SIG-M5 treated with dmso at 0.1 percent for 504 hours (cell line): Measurements from ENCODE around the gene CTDSPL.
"Not testable (repeated sequence)": the region's sequence is repeated elsewhere in the genome, so short reads cannot be mapped to it uniquely, and the experiment has no call there.

Experiments
- DNase-seq: peaks from one replicate; lab custom pipeline; 2025; ENCODE audit not compliant: unreplicated experiment; lab: John Stamatoyannopoulos, UW

Gene CTDSPL

DNA sequence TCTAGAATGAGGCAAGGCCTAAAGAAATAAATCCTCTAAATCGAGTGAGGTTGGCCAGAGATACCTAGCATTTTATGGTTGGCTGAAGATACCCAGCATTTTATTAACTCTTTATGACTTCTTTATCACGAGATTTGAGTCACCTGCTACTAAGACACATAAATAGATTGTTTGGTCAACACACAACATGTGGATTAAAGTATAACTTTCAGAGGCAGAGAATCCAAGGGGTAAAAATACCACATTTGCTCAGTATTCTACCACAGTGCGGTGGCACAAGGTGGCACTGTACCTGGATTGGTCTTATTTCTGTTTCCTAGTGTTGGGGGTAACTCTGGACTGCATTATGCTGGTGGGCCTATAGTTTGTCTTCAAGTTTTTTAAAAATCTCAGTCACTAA, 102.0 kb downstream of the CTDSPL start:
- no peak for DNase-seq

DNA sequence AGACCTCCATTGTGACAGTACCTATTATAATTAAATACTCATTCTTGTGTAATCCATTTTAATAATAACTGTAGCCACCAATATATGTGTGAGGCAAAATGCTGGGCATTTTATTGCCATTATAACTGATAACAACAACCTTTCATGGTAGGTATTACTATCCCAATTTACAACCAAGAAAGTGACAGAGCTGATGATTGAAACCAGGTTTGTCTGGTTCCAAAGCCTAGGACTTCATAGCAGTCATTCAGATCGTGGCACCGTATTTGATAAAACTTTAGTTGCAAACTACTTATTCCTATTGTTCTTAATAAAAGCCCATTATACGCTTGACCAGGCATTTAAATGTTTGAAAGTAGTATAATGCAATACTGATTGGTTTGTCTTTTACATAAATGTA, 102.5 kb downstream of the CTDSPL start:
- DNase-seq: no peak

DNA sequence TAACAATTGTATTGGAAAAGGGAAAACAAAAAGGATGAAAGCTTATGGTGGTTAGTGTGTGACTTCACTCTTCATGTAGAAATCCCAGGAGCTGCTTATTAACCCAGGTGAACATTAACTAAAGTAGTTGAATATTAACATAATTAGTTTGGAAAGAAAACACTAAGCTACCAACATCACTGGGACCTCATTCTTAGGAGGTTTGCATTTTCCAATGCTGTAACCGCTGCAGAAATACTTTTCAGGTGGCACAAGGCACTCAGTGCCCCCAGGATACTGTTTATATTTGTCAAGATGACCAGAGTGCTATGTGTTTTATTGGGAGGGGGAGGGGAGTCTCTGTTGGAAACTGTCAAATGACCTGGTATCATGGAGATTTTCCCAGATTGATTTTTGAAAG, 103.0 kb downstream of the CTDSPL start:
- no peak for DNase-seq

DNA sequence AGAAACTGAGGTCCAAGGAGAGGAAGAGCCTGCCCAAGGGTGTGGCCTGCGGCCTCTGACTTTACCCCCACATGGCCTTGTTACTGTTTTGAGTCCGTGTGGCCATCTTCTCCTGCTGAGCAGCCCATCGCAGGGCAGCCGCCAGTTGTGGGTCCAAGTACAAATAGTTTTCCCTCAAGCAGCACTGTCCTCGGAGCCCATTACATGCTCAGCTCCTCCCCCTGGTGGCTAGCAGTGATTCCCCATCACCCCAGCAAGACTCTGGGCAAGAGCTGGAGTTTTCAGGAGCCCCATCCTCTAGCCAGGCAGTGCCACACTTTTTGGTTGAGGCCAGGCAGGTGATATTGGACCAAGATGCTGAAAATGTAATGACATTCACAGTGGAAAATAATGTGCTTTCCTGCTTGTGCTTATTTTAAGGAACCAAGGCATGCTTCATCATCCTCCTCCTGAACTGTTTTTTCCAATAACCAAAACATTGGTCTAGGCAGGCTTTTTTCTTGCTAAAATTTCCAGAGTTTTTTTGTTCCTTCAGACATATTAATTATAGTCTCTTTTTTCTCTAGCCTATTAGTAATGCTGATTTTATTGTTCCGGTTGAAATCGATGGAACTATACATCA, 105.7 kb downstream of the CTDSPL start:
- peak; percentile 47 for DNase-seq

DNA sequence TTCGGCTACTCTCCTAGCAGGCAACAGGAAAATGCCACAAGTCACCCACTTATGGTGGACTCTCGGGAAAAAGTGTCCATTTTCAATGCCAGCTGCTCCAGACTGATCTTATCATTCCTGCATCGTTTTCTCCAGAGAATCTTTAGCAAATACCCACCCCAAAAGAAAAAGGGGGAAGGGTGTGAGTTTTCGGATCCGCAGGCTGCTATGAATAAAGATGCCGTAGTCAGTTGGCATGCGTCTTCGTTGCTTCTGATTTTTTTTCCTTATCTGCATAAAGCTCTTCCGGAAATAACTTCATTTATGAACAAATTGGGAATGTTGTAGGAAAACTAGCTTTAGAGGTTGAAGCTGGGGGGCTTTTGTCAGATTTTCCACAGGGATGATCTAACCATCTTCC, 106.5 kb downstream of the CTDSPL start:
- DNase-seq: no peak

DNA sequence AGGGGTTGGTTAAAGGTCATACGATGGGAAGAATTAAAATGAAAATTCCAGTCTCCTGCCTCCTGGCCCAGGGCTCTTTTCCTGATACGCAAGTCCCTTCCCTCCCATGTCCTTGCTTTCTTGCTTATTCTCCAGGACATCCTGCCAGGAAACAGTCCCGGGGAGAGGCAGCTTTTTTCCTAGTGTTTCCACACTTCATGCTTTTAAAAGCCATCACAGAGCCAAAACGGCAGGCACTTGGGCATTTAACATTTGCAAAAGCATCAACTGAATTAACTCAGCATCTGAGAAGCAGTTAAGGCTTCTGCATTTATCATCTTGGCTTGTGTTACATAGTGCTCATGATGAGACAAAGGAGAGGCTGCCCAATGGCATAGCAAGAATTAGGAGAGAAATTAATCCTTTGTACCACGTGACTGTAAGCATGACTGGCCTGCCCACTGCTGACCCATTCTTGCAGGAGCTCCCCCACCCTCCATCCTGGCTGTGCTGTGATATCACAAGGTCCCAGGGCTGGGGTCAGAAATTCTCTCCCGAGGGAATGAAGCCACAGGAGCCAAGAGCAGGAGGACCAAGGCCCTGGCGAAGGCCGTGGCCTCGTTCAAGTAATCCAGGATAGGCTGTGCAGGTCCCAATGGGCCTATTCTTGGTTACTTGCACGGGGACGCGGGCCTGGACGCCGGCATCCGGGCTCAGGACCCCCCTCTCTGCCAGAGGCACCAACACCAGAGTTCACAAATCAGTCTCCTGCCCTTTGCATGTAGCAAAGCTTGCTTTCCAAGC, 107.3 kb downstream of the CTDSPL start:
- no peak for DNase-seq

DNA sequence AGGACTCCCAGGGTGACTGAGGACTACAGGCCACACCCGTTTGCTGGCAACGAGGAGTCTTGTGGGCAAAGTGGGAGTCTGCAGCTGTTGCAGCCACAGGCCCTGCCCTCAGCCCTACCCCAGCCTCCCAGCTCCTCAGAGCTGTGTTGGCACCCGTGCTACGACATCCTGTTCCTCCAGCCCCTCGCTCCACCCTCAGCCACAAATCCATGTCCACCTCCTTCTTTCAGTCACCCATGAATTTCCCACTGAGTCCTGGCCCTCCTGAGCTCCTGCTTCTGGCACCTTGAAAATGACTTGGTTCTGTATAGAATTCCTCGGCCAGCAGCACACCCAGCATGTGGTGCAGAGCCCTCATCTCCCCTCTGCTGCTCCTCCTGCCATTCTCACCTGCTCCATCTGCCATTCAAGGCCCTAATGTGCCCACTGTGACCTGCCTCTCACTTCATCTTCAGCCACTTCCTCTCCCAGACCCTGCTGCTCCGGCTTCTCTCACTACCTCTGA, 108.0 kb downstream of the CTDSPL start:
- no peak for DNase-seq

DNA sequence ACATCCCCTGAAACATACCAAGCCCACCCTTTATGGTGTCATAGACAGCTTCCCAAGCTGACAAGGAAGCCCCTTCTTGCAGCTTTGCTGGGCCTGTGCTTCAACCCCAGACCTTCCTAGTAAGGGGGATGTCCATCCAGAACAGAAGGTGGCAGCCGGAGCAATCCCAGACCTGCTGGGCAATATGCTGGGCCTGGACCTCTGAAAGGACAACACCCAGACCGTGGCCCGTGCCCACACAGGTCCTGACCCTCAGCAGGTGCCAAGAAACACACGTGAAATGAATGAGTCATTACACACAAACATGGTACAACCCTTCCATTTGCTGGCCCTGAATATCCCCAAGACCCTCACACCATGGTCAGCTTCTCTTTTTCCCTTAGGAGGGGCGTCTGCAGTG, 109.1 kb downstream of the CTDSPL start:
- no peak for DNase-seq

DNA sequence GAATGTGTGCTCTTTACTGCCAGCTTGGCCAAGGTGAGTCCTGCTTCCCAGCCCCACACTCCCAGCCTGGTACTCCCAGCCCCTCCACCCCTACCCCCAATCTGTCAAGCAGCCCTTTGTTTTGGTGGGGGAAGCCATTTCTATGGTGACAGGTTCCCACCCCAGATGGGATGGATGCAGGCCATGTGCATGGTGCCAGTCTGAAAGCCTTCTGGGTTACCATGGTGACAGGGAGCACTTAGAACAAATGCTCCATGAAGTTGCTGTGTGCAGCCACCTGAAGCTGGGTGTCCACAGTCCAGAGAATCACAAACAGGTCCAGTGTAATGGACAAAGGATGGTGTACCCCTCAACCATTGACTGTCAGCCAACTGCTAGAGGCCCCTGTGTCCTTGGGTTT, 109.8 kb downstream of the CTDSPL start:
- no peak for DNase-seq

DNA sequence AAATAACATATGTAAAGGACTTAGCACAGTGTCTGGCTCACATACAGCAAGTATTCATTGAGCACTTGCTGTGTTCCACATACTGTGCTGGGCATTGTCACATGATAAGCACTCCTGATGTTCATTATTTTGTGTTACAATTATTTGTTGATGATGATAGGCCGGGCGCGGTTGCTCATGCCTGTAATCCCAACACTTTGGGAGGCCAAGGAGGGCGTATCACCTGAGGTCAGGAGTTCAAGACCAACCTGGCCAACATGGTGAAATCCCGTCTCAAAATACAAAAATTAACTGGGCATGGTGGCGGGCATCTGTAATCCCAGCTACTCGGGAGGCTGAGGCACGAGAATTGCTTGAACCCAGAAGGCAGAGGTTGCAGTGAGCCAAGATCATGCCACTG, 110.4 kb downstream of the CTDSPL start:
- not testable (repeated sequence) for DNase-seq

DNA sequence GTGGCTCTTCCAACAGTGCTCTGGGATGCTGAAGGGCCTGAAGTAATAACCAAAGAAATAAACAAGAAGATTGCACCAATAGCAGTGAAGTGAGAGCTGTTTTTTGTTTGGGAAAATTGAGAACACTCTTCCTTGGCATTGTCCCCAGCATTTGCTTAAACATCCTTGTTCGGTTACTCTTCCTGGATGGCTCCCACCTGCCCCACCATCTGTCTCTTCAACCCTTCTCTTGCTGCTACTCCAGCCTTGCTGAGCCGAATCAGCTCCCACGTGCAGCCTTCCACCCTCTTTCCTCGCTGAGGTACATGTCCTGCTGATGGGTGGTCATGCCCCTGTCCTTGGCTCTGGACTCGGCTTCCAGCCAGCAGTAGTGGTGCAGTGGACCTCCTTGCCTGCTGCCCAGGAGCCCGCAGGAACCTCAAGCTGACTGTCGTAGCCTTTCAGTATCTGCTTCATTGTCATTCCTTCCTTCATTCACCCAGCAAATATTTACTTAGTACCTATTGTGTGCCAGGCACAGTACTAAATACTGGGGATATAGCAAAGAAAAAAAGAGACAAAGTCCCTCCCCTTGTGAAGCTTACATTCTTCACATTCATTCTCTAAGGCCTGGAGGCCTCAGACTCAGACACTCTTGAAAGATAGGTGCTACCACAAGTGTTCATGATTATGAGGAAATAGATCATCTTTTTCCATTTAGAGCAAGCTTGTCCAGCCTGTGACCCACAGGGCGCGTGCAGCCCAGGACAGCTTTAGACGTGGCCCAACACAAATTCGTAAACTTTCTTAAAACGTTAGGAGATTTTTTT, 111.8 kb downstream of the CTDSPL start:
- DNase-seq: no peak

DNA sequence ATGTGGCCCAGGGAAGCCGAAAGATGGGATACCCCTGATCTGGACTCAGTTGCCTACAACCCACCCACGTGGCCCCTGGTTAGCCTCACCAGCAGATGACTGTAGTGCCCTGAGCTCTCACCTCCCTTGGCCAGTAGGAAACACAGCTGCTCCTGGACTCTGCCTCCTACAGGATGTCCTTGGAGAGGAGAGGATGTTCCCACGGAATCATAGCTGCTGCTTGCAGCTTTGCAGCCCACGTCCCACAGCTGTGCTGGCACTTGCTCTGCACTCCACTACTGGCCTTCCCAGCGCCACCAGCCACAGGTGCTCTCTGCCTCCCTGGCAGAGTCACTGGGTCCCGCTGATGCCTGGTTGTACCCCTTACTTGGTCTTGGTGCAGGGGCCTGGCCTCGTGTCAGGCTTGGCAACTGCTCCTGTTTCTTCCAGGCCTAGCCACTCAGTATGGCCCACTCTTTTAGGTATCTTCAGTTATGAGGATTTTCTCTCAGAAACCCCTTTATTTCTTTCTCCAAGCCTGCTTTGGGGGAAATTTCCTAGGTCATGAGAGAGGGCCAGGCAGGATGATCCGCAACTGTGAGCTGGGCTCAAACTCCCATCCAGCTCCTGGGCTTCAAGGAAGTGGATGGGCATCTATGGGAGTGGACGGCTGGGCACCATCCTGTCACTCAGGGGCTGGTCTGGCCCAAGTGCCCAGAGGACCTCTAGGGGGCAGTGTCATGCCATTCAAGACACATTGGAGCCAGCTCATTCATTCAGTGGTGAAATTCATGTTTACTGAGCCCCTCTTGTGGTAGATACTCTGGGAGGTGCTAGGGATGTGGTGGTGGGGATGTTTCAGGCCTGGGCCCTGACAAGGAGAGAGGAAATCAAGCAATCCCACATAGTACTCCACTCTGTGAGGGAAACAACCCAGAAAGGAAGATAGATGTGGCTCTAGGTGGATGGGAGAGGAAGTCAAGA, 112.7 kb downstream of the CTDSPL start:
- DNase-seq: peak; percentile 71

DNA sequence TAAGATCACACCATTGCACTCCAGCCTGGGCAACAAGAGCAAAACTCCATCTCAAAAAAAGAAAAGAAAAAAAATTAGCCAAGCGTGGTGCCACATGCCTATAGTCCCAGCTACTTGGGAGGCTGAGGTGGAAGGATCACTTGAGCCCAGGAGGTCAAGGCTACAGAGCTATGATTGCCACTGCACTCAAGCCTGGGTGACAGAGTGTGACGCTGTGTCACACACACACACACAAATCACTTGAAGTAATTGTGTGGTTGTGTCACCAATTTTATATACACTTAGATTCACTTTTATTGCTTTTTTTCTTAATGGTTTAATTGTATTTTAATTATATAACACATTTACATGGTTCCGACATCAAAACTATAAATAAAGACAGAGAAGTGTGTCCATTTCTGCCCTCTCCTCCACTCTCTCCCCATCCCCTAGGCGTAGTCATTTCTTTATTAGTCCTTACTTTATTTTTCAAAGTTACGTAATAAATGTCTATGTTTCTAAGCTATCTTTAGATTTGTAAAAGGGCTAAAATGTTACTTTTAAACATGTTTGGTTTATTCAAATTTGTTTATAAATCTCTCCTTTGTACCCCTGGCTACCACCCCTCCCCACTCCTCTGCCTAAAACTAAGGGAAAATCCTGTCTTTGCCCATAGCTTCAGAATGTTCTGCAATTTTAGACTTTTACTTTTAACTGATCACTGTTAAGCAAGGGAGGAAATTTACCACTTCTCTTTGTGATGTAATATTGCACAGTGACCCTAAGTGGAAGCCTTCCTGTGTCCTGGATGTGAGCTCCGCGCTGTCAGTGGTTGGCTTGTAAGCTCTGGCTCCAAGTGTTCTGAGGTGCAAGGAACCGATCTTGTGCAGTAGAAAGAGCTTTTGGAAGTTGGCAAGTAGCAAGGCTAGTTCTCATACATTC, 118.1 kb downstream of the CTDSPL start:
- peak; percentile 95 for DNase-seq

DNA sequence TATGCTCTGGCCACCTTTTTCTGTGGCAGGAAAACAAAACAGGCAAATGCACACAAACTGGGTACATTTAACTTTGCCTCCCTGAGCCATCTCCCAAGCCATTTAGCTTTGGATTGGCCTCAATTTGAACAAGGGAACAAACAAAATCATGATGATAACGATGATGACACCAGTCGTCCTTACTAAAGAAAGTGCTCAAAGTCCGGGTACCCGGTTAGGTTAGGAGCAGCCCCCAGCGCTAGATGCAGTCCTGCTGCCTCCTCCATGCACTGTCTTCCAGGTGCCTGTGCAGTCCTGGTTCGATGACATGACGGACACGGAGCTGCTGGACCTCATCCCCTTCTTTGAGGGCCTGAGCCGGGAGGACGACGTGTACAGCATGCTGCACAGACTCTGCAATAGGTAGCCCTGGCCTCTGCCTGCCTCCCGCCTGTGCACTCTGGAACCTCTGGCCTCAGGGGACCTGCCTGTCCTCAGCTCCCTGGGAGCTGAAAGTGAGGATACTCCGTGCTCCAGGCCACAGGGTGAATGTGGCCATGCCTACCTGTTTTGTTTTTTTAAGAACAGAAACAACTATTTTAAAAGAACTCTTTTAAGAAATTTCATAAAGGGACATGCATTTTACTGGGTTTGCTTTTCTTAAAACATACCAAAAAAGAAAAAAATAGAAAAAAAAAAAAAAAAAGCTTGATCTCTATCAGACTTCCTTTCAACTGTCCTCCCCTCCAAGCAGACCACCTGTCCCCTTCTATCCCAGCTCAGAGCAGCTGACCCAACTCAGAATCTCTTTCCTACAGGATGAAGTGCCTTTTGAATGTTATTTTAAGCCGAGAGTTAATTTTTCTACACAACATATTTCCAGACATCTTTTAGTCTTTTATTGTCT, 119.0 kb downstream of the CTDSPL start:
- DNase-seq: no peak

DNA sequence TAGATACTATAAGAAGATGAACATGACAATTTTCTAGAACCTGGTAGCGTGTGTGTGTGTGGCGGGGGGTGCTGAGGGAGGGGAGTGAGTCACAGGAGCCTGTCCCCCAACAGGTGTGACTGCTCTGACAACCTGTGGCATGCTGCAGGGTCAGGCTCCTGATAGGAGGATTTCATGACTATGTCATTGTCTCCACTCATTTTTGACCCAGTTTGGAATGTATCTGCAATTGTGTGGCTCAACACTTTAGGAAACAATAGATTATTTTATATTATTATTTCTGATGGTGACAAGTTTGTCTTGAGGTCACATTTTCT, 119.6 kb downstream of the CTDSPL start:
- no peak for DNase-seq

DNA sequence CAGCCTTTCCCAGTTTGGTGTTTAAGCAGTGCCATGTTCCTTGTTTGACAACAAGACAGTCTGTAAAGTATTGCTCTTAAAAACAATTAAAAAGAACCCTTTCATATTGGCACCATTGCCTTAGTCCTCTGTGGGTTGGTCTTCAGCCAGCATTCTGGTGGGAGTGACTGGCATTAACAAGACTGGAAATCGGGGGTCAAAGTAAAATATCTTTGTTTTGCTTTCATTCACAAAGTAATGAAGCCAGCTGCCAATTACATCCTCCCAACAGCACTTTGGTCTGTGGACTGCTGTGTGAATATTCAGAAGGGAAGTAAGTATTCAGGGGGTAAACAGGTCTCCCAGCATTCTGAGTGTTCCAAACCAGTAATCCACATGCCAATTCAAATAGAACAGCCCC, 120.7 kb downstream of the CTDSPL start:
- no peak for DNase-seq

DNA sequence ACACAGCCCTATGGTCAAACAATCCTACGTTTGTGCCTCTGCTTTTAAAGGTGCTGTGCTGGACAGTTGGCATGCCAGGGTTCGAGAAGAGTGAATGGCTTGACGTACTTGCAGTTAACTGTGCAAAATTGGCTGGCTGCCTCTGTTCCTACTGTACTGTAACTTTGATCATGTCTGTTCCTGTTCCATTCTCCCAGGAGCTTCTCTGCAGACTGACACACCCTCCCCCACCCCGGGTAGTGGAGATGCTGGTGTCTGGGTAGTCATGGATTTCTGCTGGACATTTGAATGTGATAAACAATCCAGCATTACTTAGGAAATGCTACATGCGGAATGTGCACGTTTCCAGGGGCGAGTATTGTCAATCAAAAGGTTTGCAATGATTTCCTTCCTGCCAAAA, 122.4 kb downstream of the CTDSPL start:
- no peak for DNase-seq

DNA sequence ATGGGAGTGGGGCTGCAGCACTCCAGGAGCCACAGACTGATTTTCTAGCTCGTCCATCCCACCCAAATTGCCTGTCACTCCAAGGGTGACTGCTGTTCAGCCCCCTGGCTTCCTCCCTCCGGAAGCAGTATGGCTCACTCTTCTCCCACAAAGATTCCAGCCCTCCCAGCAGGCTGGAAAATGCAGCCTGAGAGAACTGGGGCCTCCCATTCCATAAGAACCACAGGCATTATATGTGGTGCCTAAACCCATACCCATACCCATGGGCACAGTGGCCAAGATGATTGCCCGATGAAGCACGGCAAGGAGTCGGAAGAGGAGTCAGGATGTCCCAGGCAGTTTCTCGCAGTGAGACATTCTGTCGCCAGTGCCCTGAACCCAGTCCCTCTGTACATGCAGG, 122.9 kb downstream of the CTDSPL start:
- no peak for DNase-seq
